Hematopoietic multipotent progenitor cell treated with erythropoietin and hydrocortisone succinate and interleukin-3 and kit ligand, for 6 days (in vitro differentiated cells): ENCODE results near the gene UBE2E2.
"Not testable (repeated sequence)": the region's sequence is repeated elsewhere in the genome, so short reads cannot be mapped to it uniquely, and the experiment has no call there.

Source experiments
- DNase-seq: peaks from one replicate; pipeline ENCODE4 v3.0.0-alpha.2; 2015

Gene UBE2E2

DNA sequence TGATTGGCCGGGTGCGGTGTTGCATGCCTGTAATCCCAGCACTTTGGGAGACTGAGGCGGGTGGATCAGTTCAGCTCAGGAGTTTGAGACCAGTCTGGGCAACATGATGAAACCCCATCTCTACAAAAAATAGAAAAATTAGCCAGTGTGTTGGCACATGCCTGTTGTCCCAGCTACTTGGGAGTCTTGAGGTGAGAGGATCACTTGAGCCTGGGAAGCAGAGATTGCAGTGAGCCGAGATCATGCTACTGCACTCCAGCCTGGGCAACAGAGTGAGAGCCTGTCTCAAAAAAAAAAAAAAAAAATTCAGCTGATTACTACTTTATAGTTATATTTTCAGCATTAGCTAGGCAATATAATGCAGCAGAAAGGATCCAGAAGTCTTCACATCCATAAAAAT is 133.7 kb downstream of the UBE2E2 start:
- DNase-seq: not testable (repeated sequence)

DNA sequence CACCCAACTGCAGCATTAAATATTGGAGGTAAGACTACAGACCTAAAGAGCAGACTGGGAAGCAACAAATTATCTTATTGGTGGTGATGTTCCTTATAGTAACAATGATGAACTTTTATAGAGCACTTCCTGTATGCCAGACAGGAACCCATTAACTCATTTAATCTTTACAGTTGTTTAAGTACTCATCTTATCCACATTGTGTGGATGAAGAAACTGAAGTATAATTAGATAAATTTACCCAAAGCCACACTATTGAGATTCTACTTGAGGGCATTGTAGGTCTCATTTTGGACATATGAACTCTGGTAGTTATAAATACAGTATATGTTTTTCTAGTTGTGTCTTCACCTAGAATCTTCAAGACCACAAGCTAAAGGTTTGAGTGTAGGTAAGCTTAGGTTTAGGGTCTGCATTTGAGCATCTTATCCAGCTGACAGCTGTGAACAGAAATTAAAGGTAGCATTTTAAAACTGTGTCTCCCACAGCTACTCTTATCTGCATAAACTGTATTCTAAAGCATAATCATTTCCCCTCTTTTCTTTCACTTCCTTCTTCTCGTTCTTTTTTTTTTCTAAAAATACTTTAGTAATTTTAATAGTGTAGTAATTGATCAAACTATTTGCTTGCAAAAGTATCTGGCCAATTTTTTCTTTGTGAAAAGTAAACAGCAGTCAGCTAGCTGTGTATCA is 138.2 kb downstream of the UBE2E2 start:
- DNase-seq: no peak

DNA sequence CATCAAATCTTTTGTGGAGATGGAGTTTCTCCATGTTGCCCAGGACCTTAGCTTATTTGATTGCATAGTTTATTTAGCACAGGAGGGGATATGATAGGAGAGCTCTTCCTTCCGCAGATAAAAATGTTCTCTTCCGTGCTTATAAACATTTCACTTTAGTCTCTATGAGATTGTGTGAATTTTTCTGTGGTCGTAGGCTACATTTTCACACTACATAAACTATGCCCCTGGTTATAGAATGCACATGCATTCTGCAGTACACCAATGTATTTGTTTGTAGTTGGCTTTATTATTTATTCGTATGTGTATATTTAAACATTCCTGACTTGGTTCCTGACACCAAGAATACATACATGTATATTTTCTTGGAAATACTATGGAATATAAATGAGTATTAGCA is 139.2 kb downstream of the UBE2E2 start:
- no peak for DNase-seq

DNA sequence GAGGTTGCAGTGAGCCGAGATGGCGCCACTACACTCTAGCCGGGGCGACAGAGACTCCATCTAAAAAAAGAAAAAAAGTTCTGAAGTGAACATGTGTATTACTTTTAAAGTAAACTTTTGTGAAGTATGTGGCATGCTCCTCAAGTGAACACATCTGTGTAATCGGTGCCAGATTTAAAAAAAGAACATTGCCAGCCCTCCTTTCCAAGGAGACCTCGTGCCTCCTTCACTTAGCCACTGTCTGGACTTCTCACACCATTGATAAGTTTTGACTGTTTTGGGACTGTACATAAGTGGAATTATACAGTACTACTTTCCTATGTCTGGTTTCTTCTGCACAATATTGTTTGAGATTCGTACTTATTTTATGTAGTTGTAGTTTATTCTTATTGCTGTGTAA is 140.4 kb downstream of the UBE2E2 start:
- DNase-seq: no peak

DNA sequence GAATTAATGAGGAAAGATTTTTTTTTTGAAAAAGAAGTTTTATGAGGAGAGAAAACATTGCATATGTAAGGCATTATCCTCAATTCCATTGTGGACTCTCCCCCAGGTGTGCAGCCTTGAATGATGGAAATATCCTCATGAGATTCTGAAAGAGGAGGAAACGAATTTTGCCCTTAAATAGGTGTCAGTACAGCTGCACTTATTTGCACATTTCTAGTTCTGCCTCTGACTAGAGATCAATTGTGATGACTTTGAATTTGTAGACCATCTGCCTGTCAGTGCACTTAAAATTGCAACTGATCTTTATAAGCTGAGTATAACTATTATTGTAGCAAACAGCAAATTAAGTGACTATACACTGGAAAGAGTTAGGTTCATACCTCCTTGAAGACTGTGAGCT is 141.8 kb downstream of the UBE2E2 start:
- no peak for DNase-seq

DNA sequence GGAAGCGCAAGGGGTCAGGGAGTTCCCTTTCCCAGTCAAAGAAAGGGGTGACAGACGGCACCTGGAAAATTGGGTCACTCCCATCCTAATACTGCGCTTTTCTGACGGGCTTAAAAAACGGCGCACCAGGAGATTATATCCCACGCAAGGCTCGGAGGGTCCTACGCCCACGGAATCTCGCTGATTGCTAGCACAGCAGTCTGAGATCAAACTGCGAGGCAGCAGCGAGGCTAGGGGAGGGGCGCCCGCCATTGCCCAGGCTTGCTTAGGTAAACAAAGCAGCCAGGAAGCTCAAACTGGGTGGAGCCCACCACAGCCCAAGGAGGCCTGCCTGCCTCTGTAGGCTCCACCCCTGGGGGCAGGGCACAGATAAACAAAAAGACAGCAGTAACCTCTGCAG is 146.3 kb downstream of the UBE2E2 start:
- DNase-seq: not testable (repeated sequence)

DNA sequence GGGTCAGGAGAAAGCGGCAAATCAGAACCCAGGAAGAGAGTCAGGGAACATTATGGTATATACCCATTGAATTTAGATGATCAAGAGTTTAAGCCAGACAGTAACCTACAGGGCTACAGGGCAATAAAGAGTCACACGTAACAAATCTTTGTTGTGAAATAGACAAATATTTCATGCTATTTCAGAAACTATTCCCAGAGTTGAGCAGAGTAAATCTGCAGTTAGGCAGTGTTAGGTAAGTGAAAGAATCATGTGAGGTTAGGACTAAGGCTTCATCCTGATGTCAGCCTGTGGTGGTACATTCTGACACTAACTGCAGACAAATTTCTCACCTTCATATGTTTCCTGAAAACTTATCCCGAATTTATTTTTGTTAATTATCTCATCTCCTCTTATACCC is 153.0 kb downstream of the UBE2E2 start:
- DNase-seq: no peak

DNA sequence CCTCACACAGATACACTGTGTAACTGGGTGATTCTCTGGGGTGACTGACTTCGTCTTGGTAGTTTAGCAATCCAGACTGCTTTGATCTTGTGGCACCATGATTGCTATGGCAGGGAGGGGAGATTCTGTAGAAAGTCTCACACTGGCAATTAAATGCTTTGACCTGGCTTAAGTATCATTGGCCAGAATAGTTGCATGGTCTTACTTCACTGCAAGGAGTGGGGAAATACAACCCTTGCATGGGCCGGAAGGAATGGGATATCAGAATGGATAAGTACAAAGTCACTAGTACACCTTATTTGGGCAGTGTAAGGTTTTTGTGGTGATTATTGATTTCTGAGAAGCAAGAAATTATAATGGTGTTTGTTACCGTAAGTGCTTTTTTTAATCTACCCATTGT is 153.8 kb downstream of the UBE2E2 start:
- DNase-seq: no peak

DNA sequence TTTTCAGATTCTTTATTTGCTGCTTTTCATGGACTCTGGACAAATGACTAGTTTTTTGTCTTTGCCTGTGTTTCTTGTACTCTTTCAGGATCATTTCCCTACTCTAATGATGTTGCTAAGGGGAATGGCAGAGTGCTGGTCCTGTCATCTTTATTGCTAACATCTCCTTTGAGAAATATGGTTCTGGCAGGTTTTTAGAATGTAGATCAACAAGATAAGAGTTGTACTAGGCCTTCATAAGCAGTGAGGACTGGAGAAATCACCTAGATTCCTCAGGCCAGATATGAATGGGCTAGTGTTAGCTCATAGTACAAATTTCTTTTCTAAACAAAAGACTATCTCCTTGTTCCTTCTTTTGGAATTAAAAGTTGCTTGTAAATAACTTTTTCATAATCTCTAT is 156.0 kb downstream of the UBE2E2 start:
- no peak for DNase-seq

DNA sequence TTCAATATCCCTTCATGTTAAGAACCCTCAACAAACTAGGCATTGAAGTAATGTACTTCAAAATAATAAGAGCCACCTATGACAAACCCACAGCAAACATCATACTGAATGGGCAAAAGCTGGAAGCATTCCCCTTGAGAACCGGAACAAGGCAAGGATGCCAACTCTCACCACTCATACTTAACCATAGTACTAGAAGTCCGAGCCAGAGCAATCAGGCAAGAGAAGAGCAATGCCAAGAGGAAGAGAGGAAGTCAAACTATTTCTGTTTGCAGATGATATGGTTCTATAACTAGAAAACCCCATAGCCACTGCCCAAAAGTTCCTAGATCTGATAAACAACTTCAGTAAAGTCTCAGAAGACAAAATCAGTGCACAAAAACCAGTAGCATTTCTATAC is 161.9 kb downstream of the UBE2E2 start:
- DNase-seq: no peak

DNA sequence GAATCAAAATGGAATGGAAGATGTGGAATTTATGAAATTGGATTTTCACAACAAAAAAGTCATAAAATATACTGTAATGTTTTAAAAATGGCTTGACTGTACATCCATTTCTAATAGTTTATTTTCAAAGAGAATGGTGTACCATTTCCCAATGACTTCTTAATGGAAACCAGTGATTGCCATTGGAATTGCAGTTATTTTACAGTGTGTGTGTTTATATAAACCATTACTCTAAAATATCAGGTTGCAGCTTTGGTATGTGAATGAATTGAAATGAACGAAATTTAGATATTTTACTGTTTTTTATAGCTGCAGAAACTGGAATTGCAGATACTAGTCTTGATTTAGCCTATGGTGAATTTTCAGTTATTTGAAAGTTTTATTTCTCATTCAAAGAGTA is 165.6 kb downstream of the UBE2E2 start:
- no peak for DNase-seq

DNA sequence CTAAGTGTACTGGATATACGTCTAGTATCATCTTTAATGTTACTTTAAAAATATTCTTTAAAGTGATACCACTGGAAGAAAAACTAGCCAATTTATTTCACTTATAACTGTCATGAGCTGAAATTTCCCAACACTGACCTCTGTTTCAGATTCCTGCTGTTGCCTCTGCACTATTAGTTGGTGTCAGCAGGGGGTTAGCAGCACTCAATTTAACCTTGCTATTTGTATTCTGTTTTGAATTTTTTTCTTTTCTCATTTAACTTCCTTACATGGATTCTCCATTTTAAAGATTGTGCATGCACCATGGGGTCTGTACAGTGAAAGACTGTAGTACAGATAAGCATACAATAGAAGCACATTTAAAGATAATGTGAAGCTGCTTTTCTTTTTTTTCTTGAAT is 169.2 kb downstream of the UBE2E2 start:
- no peak for DNase-seq

DNA sequence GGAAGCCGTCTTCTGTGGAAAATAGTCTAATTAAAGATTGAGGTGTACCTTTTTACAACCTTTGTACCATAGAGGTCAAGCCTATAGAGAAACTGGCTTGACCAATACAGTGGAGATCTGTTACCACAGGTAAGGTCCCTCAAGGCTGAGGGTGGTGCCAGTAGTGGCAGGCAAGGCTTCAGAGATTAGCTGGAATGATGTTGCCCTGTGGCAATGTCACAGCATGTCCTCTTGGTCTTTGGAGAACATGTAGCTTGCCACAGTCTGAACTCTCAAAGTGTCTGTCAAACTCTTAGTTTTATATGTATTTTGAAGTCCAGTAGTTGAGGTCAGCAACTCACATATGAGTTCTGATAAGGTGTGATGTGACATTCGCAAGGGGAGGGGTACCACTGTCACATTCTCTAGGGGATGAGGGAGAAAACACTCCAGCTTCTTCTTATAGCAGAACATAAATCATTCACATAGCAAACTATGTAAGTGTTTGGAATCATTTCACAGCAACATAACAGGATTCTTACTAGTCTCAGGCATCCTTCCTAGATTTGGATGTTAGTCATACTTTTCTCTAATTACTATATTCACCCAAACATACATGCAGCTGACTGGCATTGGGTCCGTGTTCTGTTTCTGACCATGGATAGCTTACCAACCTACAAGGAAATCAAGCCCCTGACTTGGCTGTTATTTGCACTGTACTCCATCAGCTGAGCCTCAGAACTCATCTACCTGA is 173.6 kb downstream of the UBE2E2 start:
- DNase-seq: no peak

DNA sequence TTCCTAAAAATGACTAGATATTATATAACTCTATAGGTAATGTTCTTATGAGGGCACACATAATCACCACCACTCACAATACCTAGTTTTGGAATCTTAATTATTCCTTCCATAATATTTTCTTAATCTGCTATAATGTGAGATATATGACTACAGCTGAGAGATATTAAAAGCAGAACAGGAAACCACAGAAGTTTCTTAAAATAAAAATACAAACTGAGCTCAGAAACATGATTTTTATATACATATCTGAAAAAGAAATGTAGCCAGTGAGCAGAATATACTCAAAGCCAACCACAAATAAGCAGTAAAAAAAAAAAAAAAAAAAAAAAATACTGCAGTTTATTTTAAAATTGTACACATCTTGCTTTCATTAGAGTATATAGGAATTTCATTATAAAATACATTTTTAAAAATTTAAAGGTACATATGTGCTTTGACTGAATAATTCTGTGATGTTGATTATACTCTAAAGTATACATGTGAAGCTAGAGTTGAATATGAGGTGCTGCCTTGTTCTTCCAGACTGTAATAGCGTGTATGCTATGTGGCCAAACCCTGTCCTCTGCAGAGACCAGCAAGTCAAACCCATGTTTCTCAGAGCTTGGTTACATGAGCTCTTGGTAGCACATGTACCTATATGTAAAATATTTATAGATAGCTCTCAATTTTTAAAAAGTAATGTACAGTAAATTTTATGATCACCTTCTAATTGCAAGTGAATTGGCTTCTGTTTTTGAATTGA is 175.0 kb downstream of the UBE2E2 start:
- DNase-seq: no peak

DNA sequence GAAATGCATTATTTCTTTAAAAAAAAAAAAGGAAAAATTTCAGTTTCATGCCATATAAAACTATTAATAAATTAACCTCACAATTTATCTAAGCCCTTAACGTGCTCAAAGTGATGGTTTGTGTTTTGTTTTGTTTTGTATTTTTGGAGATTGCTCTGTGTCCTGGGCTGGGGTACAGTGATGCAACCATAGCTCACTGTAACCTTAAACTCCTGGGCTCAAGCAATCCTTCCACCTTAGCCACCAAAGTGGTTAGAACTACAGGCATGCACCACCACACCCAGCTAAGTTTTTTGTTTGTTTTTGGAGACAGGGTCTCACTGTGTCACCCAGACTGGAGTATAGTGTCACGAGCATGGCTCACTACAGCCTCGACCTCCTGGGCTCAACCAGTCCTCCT is 180.7 kb downstream of the UBE2E2 start:
- no peak for DNase-seq

DNA sequence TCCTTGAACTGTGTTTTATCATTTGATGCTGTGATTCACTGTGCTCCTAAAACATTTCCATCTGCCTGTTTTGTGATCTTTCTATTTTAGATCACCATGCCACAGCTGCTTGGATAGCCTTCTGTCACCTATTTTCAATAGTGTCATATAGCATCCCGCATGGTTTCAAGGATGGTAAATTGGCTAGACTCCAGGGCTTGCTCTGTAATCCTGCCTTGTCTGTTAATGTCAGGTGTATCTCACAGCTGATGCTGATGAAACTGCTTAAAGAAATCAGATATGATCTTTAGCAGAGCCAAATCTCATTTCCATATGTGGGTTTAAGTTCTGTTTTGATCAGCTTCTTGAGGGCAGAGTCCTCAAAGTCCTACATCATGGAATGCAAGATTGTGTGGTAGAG is 182.2 kb downstream of the UBE2E2 start:
- DNase-seq: no peak

DNA sequence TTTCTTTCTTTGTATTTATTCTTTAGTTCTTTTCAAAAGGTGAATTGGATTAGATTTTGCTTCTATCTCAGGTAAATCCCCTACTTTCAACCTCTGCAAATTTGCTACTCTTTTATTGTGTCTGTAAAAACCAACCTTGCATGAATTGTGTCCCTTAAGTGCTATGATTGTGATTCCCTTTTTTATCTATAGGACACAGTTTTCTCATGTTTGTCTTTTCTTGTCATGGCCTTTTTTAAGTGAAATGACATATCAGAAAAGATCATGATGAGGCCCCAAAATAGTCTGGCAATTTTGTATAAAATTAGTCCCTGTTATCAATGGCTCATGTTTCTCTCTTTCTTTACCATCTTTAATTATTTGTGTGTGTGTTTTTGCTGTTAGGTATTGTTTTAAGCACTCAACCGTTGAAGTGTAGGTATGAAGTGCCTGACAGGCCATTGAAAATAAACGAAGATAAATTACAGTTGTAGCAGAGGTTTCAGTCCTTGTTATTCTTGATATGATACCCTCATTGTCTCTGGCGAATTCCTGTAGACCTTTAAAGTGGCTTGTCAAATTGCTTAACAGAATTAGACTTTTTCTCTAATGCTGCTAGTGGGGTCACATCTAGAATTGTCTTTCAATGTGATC is 184.3 kb downstream of the UBE2E2 start:
- no peak for DNase-seq

DNA sequence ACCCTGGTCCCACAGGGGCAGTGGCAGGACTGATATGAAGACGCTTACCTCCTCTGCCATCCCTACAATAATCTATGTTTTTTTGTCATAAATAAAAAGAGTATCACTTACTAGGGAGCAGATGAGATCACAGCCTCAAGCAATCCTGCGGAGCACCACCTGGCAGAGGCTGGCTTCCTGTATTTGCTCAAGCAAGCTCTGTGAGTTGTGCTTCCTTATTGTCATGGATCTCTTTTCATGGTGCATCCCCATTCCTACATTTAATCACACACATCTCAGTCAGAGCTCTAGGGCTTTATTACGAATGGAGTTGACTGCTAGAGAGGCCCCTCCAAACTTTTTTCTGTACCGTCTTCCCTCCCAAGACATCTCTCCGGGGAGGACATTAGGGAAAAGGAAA is 186.0 kb downstream of the UBE2E2 start:
- DNase-seq: no peak

DNA sequence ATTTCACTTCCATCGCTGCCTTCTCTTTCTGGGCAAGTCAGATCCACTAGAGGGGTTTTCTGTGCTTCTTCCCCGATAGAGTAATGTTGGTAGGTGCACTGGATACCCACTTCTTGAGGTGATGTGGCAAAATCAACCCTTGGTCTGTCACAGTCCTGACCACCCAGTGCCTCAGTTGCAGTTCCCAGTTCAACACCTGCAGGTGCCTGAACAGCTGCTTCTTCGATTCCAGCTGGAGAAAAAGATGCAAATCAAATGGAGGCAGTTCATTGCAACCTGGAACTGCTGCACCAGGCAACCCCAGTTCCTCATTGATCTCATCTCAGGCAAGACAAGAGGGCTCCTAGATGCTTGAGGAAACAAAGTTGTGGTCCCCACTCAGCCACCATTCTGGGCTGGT is 186.6 kb downstream of the UBE2E2 start:
- no peak for DNase-seq

DNA sequence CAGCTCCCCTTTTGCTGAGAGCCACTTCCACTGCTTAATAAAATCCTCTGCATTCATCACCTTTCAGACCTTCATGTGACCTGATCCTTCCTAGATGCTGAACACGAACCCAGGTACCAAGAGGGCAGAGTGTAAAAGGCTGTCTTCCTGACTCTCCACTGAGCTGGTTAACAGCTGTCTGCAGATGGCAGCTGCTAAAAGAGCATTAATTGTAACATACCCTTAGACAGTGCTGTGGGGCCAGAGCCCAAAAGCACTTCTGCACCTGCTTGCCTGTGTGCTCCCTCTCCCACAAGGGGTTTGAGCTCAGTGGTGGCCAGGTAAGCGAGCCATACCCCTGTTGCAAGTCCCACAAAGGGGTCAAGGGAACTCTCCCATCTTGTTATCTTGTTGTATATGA is 187.3 kb downstream of the UBE2E2 start:
- no peak for DNase-seq

DNA sequence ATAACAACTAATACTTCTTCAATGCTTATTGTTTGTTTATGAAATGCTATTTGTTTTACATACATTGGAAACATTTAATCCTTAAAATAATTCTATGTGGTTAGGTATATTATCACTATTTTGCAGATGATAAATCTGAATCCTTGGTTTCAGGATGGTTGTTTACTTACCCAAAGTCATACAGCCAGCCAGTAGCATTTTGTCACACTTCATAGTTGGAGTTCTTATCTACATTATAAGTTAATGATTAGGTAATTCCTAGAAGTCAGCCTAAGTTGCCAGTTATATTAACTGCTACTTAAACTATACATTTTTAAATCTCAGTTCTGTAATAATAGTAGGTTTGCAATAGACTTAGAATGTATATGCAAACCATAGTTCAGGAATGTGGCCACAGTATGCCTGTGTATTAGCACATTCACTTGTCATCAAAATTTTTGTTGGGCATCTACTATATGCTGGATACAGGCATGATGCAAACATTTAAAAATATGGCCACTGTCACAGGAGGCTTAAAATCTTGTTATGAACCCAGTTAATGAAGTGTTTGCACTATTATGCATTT is 187.9 kb downstream of the UBE2E2 start:
- no peak for DNase-seq

DNA sequence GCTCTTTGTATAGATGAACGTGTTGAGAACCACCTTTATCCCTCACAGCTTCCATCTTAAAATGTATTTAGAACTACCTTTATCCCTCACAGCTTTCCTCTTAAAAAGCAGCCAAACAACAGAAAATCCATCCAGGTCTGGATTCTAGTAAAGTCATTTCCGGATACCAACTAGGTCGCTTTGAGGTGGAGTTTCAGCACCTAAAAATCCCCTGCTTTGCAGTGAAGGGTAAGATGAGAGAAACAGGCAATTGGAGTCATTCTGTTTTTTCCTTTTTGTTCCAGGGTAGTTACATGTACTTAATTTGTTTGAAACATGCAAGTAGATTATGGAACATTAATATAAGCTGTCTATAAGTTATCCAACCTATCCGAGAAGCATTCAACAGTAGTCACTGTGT is 192.0 kb downstream of the UBE2E2 start:
- no peak for DNase-seq

DNA sequence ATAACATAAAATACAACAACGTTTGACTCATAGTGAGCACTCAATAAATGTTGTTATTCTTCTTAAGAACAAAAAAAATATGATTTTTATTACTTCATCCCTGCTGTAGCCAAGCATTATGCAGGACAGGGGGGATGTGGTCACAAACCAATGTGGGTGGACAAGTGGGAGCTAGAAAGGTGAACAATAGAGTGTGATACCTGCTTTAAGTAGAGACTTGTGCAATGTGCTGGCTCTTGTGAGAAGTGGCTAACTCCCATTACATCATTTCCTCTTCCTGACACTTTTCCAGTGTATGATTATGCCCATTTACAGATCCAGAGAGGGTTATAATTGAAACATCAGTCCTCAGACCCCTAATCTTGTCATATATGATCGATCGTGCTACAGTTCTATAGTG is 193.6 kb downstream of the UBE2E2 start:
- DNase-seq: no peak
